K562 (cell line): ENCODE data around the gene B4GALT4. TPM values are rescaled to one million over a fixed set of nuclear protein-coding genes. Genes with fewer than 3 reads are reported as not detected.

Source experiments
- ATAC-seq: fragments of 200-7000 bp; cut with Tn5 transposase; 3 replicates; pipeline ENCODE4 v1.9.1; 2020; ENCODE audit warnings: moderate library complexity
- BruUV-seq: library from RNA; stranded (reverse); fragments of 400-500 nt; replicated peaks from 2 replicates; lab custom pipeline; 2021; lab: Mats Ljungman, UMichigan
- CTCF ChIA-PET: fragments of 300-600 bp; formaldehyde crosslinking; extraction: SDS; loops from one replicate; lab custom pipeline; 2021; ENCODE audit warnings: low intra/inter-chr PET ratio; lab: Yijun Ruan, JAX
- POLR2A ChIA-PET: fragments of 300-600, 350-650 bp; sonication (Branson Sonifier 250); formaldehyde crosslinking; extraction: SDS; loops from one replicate; lab custom pipeline; 2021; ENCODE audit warnings: antibody characterized with exemption, inconsistent platforms; lab: Yijun Ruan, JAX
- DNase-seq, 4 experiments: peaks; one replicate each; pipeline versions ENCODE4 v3.0.0 to v3.0.0-alpha.2; 2011 to 2018; ENCODE audit warnings: low spot score in 3 of 4, mixed read lengths in 3 of 4; ENCODE audit errors: extremely low read depth in 1 of 4
- FAIRE-seq: peaks from 2 replicates; lab custom pipeline; 2011; peaks lifted over from hg19 to GRCh38; lab: Jason Lieb, UNC
- H2AFZ ChIP-seq: 2 replicates; pipeline ENCODE4 v1.6.0; 2011; ENCODE audit warnings: low read depth, low read length, control low read depth, inconsistent platforms
- H3K27ac ChIP-seq: fragments of 200-600 bp; 3 replicates; pipeline ENCODE4 v1.8.0; 2011; ENCODE audit warnings: low read depth, mild to moderate bottlenecking, control low read depth, inconsistent platforms, low read length, moderate library complexity, mixed read lengths; ENCODE audit errors: extremely low read depth
- H3K27me3 ChIP-seq, 2 experiments: fragments of 300-600 bp in 1 of 2; 2 replicates in 1 of 2; 3 replicates in 1 of 2; pipeline versions ENCODE4 v1.6.0 to v1.8.0; 2011; ENCODE audit warnings: inconsistent platforms in 2 of 2, low read length in 2 of 2, mild to moderate bottlenecking in 1 of 2, mixed read lengths in 1 of 2, moderate library complexity in 1 of 2; ENCODE audit not compliant: control insufficient read depth in 2 of 2, insufficient read depth in 2 of 2
- H3K36me3 ChIP-seq: fragments of 300-600 bp; 3 replicates; pipeline ENCODE4 v1.8.0; 2011; ENCODE audit warnings: mild to moderate bottlenecking, low read length, inconsistent platforms; ENCODE audit not compliant: control insufficient read depth, insufficient read depth
- H3K4me1 ChIP-seq, 2 experiments: fragments of 200-600 bp in 1 of 2; replicated peaks in 1 of 2; 2 replicates in 1 of 2; 3 replicates in 1 of 2; pipeline versions ENCODE4 v1.5.1 to v1.8.0; 2011; ENCODE audit warnings: inconsistent platforms in 2 of 2, low read length in 2 of 2, mild to moderate bottlenecking in 1 of 2, mixed read lengths in 1 of 2, moderate library complexity in 1 of 2; ENCODE audit not compliant: control insufficient read depth in 2 of 2, insufficient read depth in 2 of 2
- H3K4me2 ChIP-seq: 2 replicates; pipeline ENCODE4 v1.6.1; 2011; ENCODE audit warnings: low read length, control low read depth, inconsistent platforms, mixed read lengths; ENCODE audit not compliant: insufficient read depth
- H3K4me3 ChIP-seq: fragments of 200-600 bp; sonication (generic), shearing (Covaris generic); 2 replicates; pipeline ENCODE4 v1.5.1; 2016; ENCODE audit warnings: control low read depth, inconsistent platforms
- H3K79me2 ChIP-seq: fragments of 200-600 bp; 3 replicates; pipeline ENCODE4 v1.8.0; 2011; ENCODE audit warnings: low read length, inconsistent platforms; ENCODE audit not compliant: control insufficient read depth, insufficient read depth
- H3K9ac ChIP-seq, 2 experiments: 2 replicates each; pipeline versions ENCODE4 v1.6.0 to v1.6.1; 2011; ENCODE audit warnings: low read depth in 2 of 2, low read length in 2 of 2, control low read depth in 1 of 2, inconsistent platforms in 1 of 2, mild to moderate bottlenecking in 1 of 2, mixed read lengths in 1 of 2; ENCODE audit not compliant: insufficient read depth in 1 of 2
- H3K9me1 ChIP-seq: one replicate; pipeline ENCODE4 v1.6.0; 2011; ENCODE audit warnings: inconsistent platforms, mild to moderate bottlenecking, low read length, moderate library complexity; ENCODE audit not compliant: control insufficient read depth, insufficient read depth
- H3K9me3 ChIP-seq: replicated peaks from 2 replicates; pipeline ENCODE4 v1.5.1; 2011; ENCODE audit warnings: low read depth, low read length, inconsistent platforms; ENCODE audit not compliant: control insufficient read depth, insufficient read depth
- H4K20me1 ChIP-seq: replicated peaks from 2 replicates; pipeline ENCODE4 v1.6.1; 2011; ENCODE audit warnings: low read length, inconsistent platforms, mixed read lengths; ENCODE audit not compliant: control insufficient read depth, insufficient read depth
- ESRRA ChIP-seq: fragments of 450-650 bp; IDR thresholded peaks from 2 replicates; pipeline ENCODE4 v1.6.1; 2014; ENCODE audit warnings: low read depth, mild to moderate bottlenecking, moderate library complexity, borderline replicate concordance
- KLF13 ChIP-seq: fragments of 450-650 bp; IDR thresholded peaks from 2 replicates; pipeline ENCODE4 v1.6.1; 2016; ENCODE audit warnings: missing genetic modification characterization, low read depth, mild to moderate bottlenecking, missing compliant biosample characterization, moderate library complexity, borderline replicate concordance
- NCOA6 ChIP-seq: fragments of 450-650 bp; IDR thresholded peaks from 2 replicates; pipeline ENCODE4 v1.6.1; 2017; ENCODE audit warnings: mild to moderate bottlenecking
- RNF2 ChIP-seq: sonication (generic); IDR thresholded peaks from 2 replicates; pipeline ENCODE4 v1.6.1; 2016
- SAP30 ChIP-seq: fragments of 200-600 bp; sonication (generic); IDR thresholded peaks from 2 replicates; pipeline ENCODE4 v1.6.1; 2012; ENCODE audit warnings: borderline replicate concordance, low read depth, mild to moderate bottlenecking, moderate library complexity, low read length, control low read depth, inconsistent platforms; ENCODE audit not compliant: insufficient read depth, poor library complexity, severe bottlenecking
- SFPQ ChIP-seq: fragments of 200-400 bp; formaldehyde crosslinking; IDR thresholded peaks from 2 replicates; pipeline ENCODE4 v1.6.1; 2017; ENCODE audit warnings: mild to moderate bottlenecking, low read depth, low read length, moderate library complexity
- TCF7L2 ChIP-seq: fragments of 150-350 bp; IDR thresholded peaks from 2 replicates; pipeline ENCODE4 v1.6.1; 2016; ENCODE audit warnings: low read depth, mild to moderate bottlenecking, low read length, moderate library complexity
- ZSCAN32 ChIP-seq: fragments of 450-650 bp; formaldehyde crosslinking; IDR thresholded peaks from 2 replicates; pipeline ENCODE4 v1.4.0; 2020; ENCODE audit warnings: mild to moderate bottlenecking, moderate library complexity
- in situ Hi-C: fragments of 300-500 bp; cut with MboI; formaldehyde crosslinking; loops from 4 replicates; pipeline ENCODE4 v1.15.0; 2018; ENCODE audit warnings: inconsistent platforms, mixed read lengths
- intact Hi-C: fragments of 100-400 bp; cut with micrococcal nuclease; formaldehyde crosslinking; loops from 2 replicates; pipeline ENCODE4 v1.14.2; 2022
- polyA plus RNA-seq, 8 experiments: library from polyadenylated mRNA; depleted of rRNA in 4 of 8; stranded (reverse) in 5 of 8; unstranded in 3 of 8; fragments of >200 nt; fragmentation: Nextera tagmentation in 2 of 8; fragmentation: Illumina TruSeq in 1 of 8; extraction: Ambion mirVana in 2 of 8; extraction: Trizol in 1 of 8; gene quantifications; 2 replicates each; pipeline versions ENCODE4 v1.2.1 to v1.2.3, GENCODE V29; 2011 to 2014; ENCODE audit warnings: inconsistent platforms in 1 of 8, missing spikeins in 1 of 8
- total RNA-seq, 7 experiments: library from RNA; depleted of rRNA in 6 of 7; stranded (reverse); fragments of >200 nt in 6 of 7; fragmentation: Illumina TruSeq in 2 of 7; extraction: Trizol in 2 of 7; gene quantifications; 2 replicates each; pipeline versions ENCODE4 v1.2.1 to v1.2.3, GENCODE V29; 2011 to 2021; ENCODE audit warnings: low replicate concordance in 1 of 7

The B4GALT4 gene
- total and polyA plus RNA-seq, 9 of the 15 experiments (the other 6 are each of a cell fraction or from before 2014, with no cell fraction given): 8.2 to 17.8 (median 12.2) TPM

- Histone ChIP-seq H3K9me3 (no peaks in the 10 kb centered on the region), H3K79me2 (peaks cover 29% of the 10 kb centered on the region), H3K9ac (no peak overlapping the region), H3K27me3 (no peaks in the 10 kb centered on the region), H3K27ac (no peak overlapping the region), H3K36me3 (peaks cover 26% of the 10 kb centered on the region; the same call in 2 of the 3 replicates), H4K20me1 (no peaks in the 10 kb centered on the region), H3K4me2 (no peak overlapping the region), H2AFZ (no peak overlapping the region), H3K9me1 (no peaks in the 10 kb centered on the region), H3K4me1 (peaks cover 8 to 13% of the 10 kb centered on the region in 2 experiments; a peak in 4 of 5 replicates), H3K4me3 (no peak overlapping the region)
- intact Hi-C loops (no loop called here), in situ Hi-C loops (loop anchor here (25.0 kb wide), 1 partner anchor 350 kb away; no protein-coding TSS in a partner anchor)
- BruUV-seq: no TSS peak
- ATAC-seq (no peak), FAIRE-seq (no peak), DNase-seq (no peak)
- TF ChIP-seq RNF2: no peak
- TF ChIP-seq TCF7L2: no peak
- TF ChIP-seq NCOA6: no peak
- no peak for TF ChIP-seq SFPQ
- TF ChIP-seq ZSCAN32 (CRISPR knock-in tag): no peak
- TF ChIP-seq ESRRA: no peak
- TF ChIP-seq SAP30: no peak
- TF ChIP-seq KLF13: no peak
- ChIA-PET POLR2A (no interaction called here), CTCF (no interaction called here)
Measured at GRCh38 chr3:119237299-119237698, 3.4 kb downstream of the B4GALT4 start.
